ENCODE measurements around the gene PTPN1.

Gene PTPN1

GRCh38 chr20:50509923-50510705 is at the start of gene PTPN1:
Gene PTPN1, plus strand, starts transcription at chr20:50510383. Its CDS starts 145 bp downstream, at chr20:50510528.
- Histone ChIP-seq H3K4me1 (ENCODE audit: control insufficient read depth, insufficient read depth, low read length) (peaks cover 22% of the 10 kb centered on the region), H3K4me3 (ENCODE audit: low read length) (peak within 1 kb of the TSS; percentile 90), H3K36me3 (ENCODE audit: control insufficient read depth, insufficient read depth, low read length) (peaks cover 5% of the 10 kb centered on the region), H3K27me3 (ENCODE audit: control insufficient read depth, insufficient read depth, low read length) (no peaks in the 10 kb centered on the region), H3K9me3 (ENCODE audit: control insufficient read depth, low read length) (no peaks in the 10 kb centered on the region), H3K9ac (ENCODE audit: low read length) (peak within 1 kb of the TSS; percentile 95)

GRCh38 chr20:50460608-50461267 is 49.4 kb upstream of the PTPN1 start:
- Histone ChIP-seq H3K9ac (ENCODE audit: low read length) (peak overlapping the region; percentile 3), H3K4me1 (ENCODE audit: control insufficient read depth, insufficient read depth, low read length) (peaks cover 29% of the 10 kb centered on the region), H3K9me3 (ENCODE audit: control insufficient read depth, low read length) (no peaks in the 10 kb centered on the region)

GRCh38 chr20:50462093-50462690 is 48.0 kb upstream of the PTPN1 start:
- H3K36me3 ChIP-seq (ENCODE audit: control insufficient read depth, insufficient read depth, low read length): no peaks in the 10 kb centered on the region
- no peaks in the 10 kb centered on the region for H3K9me3 ChIP-seq (ENCODE audit: control insufficient read depth, low read length)
- H3K27me3 ChIP-seq (ENCODE audit: control insufficient read depth, insufficient read depth, low read length): no peaks in the 10 kb centered on the region
- no peak overlapping the region for H3K4me3 ChIP-seq (ENCODE audit: low read length)
- peaks cover 19% of the 10 kb centered on the region for H3K4me1 ChIP-seq (ENCODE audit: control insufficient read depth, insufficient read depth, low read length)
- H3K9ac ChIP-seq (ENCODE audit: low read length): no peak overlapping the region

More at GRCh38 chr20:50460608-50461267, 49.4 kb upstream of the PTPN1 start:
- H3K27me3 ChIP-seq (ENCODE audit: control insufficient read depth, insufficient read depth, low read length): no peaks in the 10 kb centered on the region
- H3K4me3 ChIP-seq (ENCODE audit: low read length): no peak overlapping the region
- no peaks in the 10 kb centered on the region for H3K36me3 ChIP-seq (ENCODE audit: control insufficient read depth, insufficient read depth, low read length)

GRCh38 chr20:50464026-50464724 is 46.0 kb upstream of the PTPN1 start:
- no peaks in the 10 kb centered on the region for H3K36me3 ChIP-seq (ENCODE audit: control insufficient read depth, insufficient read depth, low read length)
- H3K27me3 ChIP-seq (ENCODE audit: control insufficient read depth, insufficient read depth, low read length): no peaks in the 10 kb centered on the region
- no peaks in the 10 kb centered on the region for H3K9me3 ChIP-seq (ENCODE audit: control insufficient read depth, low read length)
- H3K4me3 ChIP-seq (ENCODE audit: low read length): no peak overlapping the region
- no peak overlapping the region for H3K9ac ChIP-seq (ENCODE audit: low read length)
- peaks cover 19% of the 10 kb centered on the region for H3K4me1 ChIP-seq (ENCODE audit: control insufficient read depth, insufficient read depth, low read length)

- H3K36me3 ChIP-seq (ENCODE audit: control insufficient read depth, insufficient read depth, low read length): no peaks in the 10 kb centered on the region
- peaks cover 19% of the 10 kb centered on the region for H3K4me1 ChIP-seq (ENCODE audit: control insufficient read depth, insufficient read depth, low read length)
- H3K27me3 ChIP-seq (ENCODE audit: control insufficient read depth, insufficient read depth, low read length): no peaks in the 10 kb centered on the region
- H3K9me3 ChIP-seq (ENCODE audit: control insufficient read depth, low read length): no peaks in the 10 kb centered on the region
- no peak overlapping the region for H3K9ac ChIP-seq (ENCODE audit: low read length)
- no peak overlapping the region for H3K4me3 ChIP-seq (ENCODE audit: low read length)
Measured at GRCh38 chr20:50464725-50465650, 45.2 kb upstream of the PTPN1 start.

- Histone ChIP-seq H3K36me3 (ENCODE audit: control insufficient read depth, insufficient read depth, low read length) (no peaks in the 10 kb centered on the region), H3K9me3 (ENCODE audit: control insufficient read depth, low read length) (no peaks in the 10 kb centered on the region), H3K27me3 (ENCODE audit: control insufficient read depth, insufficient read depth, low read length) (no peaks in the 10 kb centered on the region), H3K4me3 (ENCODE audit: low read length) (no peak overlapping the region), H3K9ac (ENCODE audit: low read length) (no peak overlapping the region), H3K4me1 (ENCODE audit: control insufficient read depth, insufficient read depth, low read length) (peaks cover 8% of the 10 kb centered on the region)
Measured at GRCh38 chr20:50467174-50467573, 43.0 kb upstream of the PTPN1 start.

GRCh38 chr20:50467718-50468356 is 42.3 kb upstream of the PTPN1 start:
- Histone ChIP-seq H3K27me3 (ENCODE audit: control insufficient read depth, insufficient read depth, low read length) (no peaks in the 10 kb centered on the region), H3K9me3 (ENCODE audit: control insufficient read depth, low read length) (no peaks in the 10 kb centered on the region), H3K4me1 (ENCODE audit: control insufficient read depth, insufficient read depth, low read length) (peaks cover 8% of the 10 kb centered on the region), H3K36me3 (ENCODE audit: control insufficient read depth, insufficient read depth, low read length) (no peaks in the 10 kb centered on the region), H3K4me3 (ENCODE audit: low read length) (no peak overlapping the region), H3K9ac (ENCODE audit: low read length) (no peak overlapping the region)

- Histone ChIP-seq H3K36me3 (ENCODE audit: control insufficient read depth, insufficient read depth, low read length) (no peaks in the 10 kb centered on the region), H3K27me3 (ENCODE audit: control insufficient read depth, insufficient read depth, low read length) (no peaks in the 10 kb centered on the region), H3K4me1 (ENCODE audit: control insufficient read depth, insufficient read depth, low read length) (peaks cover 8% of the 10 kb centered on the region), H3K9ac (ENCODE audit: low read length) (no peak overlapping the region), H3K4me3 (ENCODE audit: low read length) (no peak overlapping the region), H3K9me3 (ENCODE audit: control insufficient read depth, low read length) (no peaks in the 10 kb centered on the region)
Measured at GRCh38 chr20:50468378-50468798, 41.8 kb upstream of the PTPN1 start.

GRCh38 chr20:50469176-50469723 is 40.9 kb upstream of the PTPN1 start:
- Histone ChIP-seq H3K4me3 (ENCODE audit: low read length) (no peak overlapping the region), H3K9ac (ENCODE audit: low read length) (no peak overlapping the region), H3K27me3 (ENCODE audit: control insufficient read depth, insufficient read depth, low read length) (no peaks in the 10 kb centered on the region), H3K4me1 (ENCODE audit: control insufficient read depth, insufficient read depth, low read length) (peaks cover 5% of the 10 kb centered on the region), H3K36me3 (ENCODE audit: control insufficient read depth, insufficient read depth, low read length) (no peaks in the 10 kb centered on the region), H3K9me3 (ENCODE audit: control insufficient read depth, low read length) (no peaks in the 10 kb centered on the region)

- no peaks in the 10 kb centered on the region for H3K9me3 ChIP-seq (ENCODE audit: control insufficient read depth, low read length)
- no peak overlapping the region for H3K9ac ChIP-seq (ENCODE audit: low read length)
- H3K4me1 ChIP-seq (ENCODE audit: control insufficient read depth, insufficient read depth, low read length): no peaks in the 10 kb centered on the region
- no peak overlapping the region for H3K4me3 ChIP-seq (ENCODE audit: low read length)
- H3K36me3 ChIP-seq (ENCODE audit: control insufficient read depth, insufficient read depth, low read length): no peaks in the 10 kb centered on the region
- no peaks in the 10 kb centered on the region for H3K27me3 ChIP-seq (ENCODE audit: control insufficient read depth, insufficient read depth, low read length)
Measured at GRCh38 chr20:50469796-50470195, 40.4 kb upstream of the PTPN1 start.
